Endothelial cell of umbilical vein (primary cell): ENCODE measurements around the gene RGS6. TPM values are rescaled to one million over a fixed set of nuclear protein-coding genes. Genes with fewer than 3 reads are reported as not detected.

Source experiments
- BruUV-seq: library from RNA; stranded (reverse); fragments of 400-500 nt; replicated peaks from 2 replicates; lab custom pipeline; 2021; lab: Mats Ljungman, UMichigan
- CTCF ChIA-PET: fragments of 300-600, 350-600 bp; sonication (Branson Sonifier 250); formaldehyde crosslinking; loops from one replicate; lab custom pipeline; 2021; ENCODE audit warnings: antibody characterized with exemption, inconsistent platforms; lab: Charles Lee
- POLR2A ChIA-PET: fragments of 300-600, 350-600 bp; sonication (Branson Sonifier 250); formaldehyde crosslinking; loops from one replicate; lab custom pipeline; 2021; ENCODE audit warnings: antibody characterized with exemption, inconsistent platforms; lab: Charles Lee
- DNase-seq: peaks from one replicate; pipeline ENCODE4 v3.0.0-alpha.2; 2011; ENCODE audit warnings: low read depth, low spot score
- FAIRE-seq: peaks from 2 replicates; lab custom pipeline; 2011; peaks lifted over from hg19 to GRCh38; lab: Jason Lieb, UNC
- H2AFZ ChIP-seq: 2 replicates; pipeline ENCODE4 v1.6.0; 2012; ENCODE audit warnings: low read depth, low read length, control low read depth, inconsistent platforms
- H3K27ac ChIP-seq: 2 replicates; pipeline ENCODE4 v1.5.1; 2011; ENCODE audit warnings: low read depth, mild to moderate bottlenecking, control low read depth, low read length, moderate library complexity; ENCODE audit not compliant: insufficient read depth
- H3K27me3 ChIP-seq, 2 experiments: 2 replicates each; pipeline versions ENCODE4 v1.6.0 to v1.6.1; 2011; ENCODE audit warnings: low read length in 2 of 2, mixed read lengths in 1 of 2; ENCODE audit not compliant: control insufficient read depth in 2 of 2, insufficient read depth in 2 of 2
- H3K36me3 ChIP-seq, 2 experiments: 2 replicates in 1 of 2; 3 replicates in 1 of 2; pipeline ENCODE4 v1.5.1; 2011; ENCODE audit warnings: low read length in 2 of 2, mild to moderate bottlenecking in 1 of 2, moderate library complexity in 1 of 2; ENCODE audit not compliant: control insufficient read depth in 2 of 2, insufficient read depth in 2 of 2; ENCODE audit errors: extremely low read depth in 1 of 2
- H3K4me1 ChIP-seq: 3 replicates; pipeline ENCODE4 v1.5.1; 2011; ENCODE audit warnings: mild to moderate bottlenecking, low read length; ENCODE audit not compliant: control insufficient read depth, insufficient read depth; ENCODE audit errors: extremely low read depth
- H3K4me2 ChIP-seq: 2 replicates; pipeline ENCODE4 v1.6.1; 2011; ENCODE audit warnings: low read length, control low read depth, mixed read lengths; ENCODE audit not compliant: insufficient read depth
- H3K4me3 ChIP-seq, 3 experiments: fragments of 200-600 bp in 1 of 3; sonication (generic), shearing (Covaris generic) in 1 of 3; replicated peaks in 1 of 3; 2 replicates each; pipeline ENCODE4 v1.5.1; 2011 to 2016; ENCODE audit warnings: control low read depth in 3 of 3, low read length in 3 of 3, mild to moderate bottlenecking in 2 of 3, inconsistent platforms in 1 of 3, low read depth in 1 of 3, moderate library complexity in 1 of 3; ENCODE audit not compliant: insufficient read depth in 1 of 3
- H3K79me2 ChIP-seq: 2 replicates; pipeline ENCODE4 v1.6.0; 2012; ENCODE audit warnings: low read length, inconsistent platforms; ENCODE audit not compliant: control insufficient read depth, insufficient read depth
- H3K9ac ChIP-seq: replicated peaks from 2 replicates; pipeline ENCODE3; 2011; ENCODE audit warnings: low read length, control low read depth; ENCODE audit not compliant: insufficient read depth; ENCODE audit errors: extremely low read depth
- H3K9me1 ChIP-seq: replicated peaks from 3 replicates; pipeline ENCODE4 v1.6.0; 2011; ENCODE audit warnings: mild to moderate bottlenecking, low read length; ENCODE audit not compliant: control insufficient read depth, insufficient read depth; ENCODE audit errors: extremely low read depth
- H3K9me3 ChIP-seq: replicated peaks from 2 replicates; pipeline ENCODE4 v1.5.1; 2012; ENCODE audit warnings: low read length, inconsistent platforms; ENCODE audit not compliant: control insufficient read depth, insufficient read depth
- H4K20me1 ChIP-seq: replicated peaks from 2 replicates; pipeline ENCODE3; 2011; ENCODE audit warnings: mild to moderate bottlenecking, low read length; ENCODE audit not compliant: control insufficient read depth, insufficient read depth; ENCODE audit errors: extremely low read depth
- CTCF ChIP-seq, 2 donors: IDR thresholded peaks; 1 replicate in 1 of 2; 2 replicates in 1 of 2; pipeline ENCODE4 v1.5.1; 2011; ENCODE audit warnings: low read length in 2 of 2, mild to moderate bottlenecking in 2 of 2, moderate library complexity in 2 of 2, control low read depth in 1 of 2, inconsistent platforms in 1 of 2, low read depth in 1 of 2; ENCODE audit not compliant: insufficient read depth in 1 of 2; ENCODE audit errors: extremely low read depth in 1 of 2
- EZH2 ChIP-seq: IDR thresholded peaks from 2 replicates; pipeline ENCODE4 v1.6.1; 2012; ENCODE audit warnings: borderline replicate concordance, low read depth, mild to moderate bottlenecking, moderate library complexity, low read length, inconsistent platforms; ENCODE audit not compliant: severe bottlenecking
- FOS ChIP-seq: IDR thresholded peaks from 2 replicates; pipeline ENCODE4 v1.6.1; 2011; ENCODE audit warnings: mild to moderate bottlenecking, low read length, moderate library complexity, borderline replicate concordance; ENCODE audit not compliant: insufficient read depth
- GATA2 ChIP-seq: IDR thresholded peaks from 2 replicates; pipeline ENCODE4 v1.7.0; 2011; ENCODE audit warnings: low read depth, mild to moderate bottlenecking, moderate library complexity, mixed read lengths, low read length; ENCODE audit not compliant: insufficient read length, insufficient read depth
- MAX ChIP-seq: IDR thresholded peaks from 2 replicates; pipeline ENCODE4 v1.6.1; 2011; ENCODE audit not compliant: insufficient read depth, insufficient read length
- MYC ChIP-seq: IDR thresholded peaks from one replicate; pipeline ENCODE4 v1.6.1; 2011; ENCODE audit warnings: mild to moderate bottlenecking, low read depth, low read length
- POLR2AphosphoS5 ChIP-seq: IDR thresholded peaks from 2 replicates; pipeline ENCODE4 v1.6.1; 2012; ENCODE audit warnings: low read depth, mild to moderate bottlenecking, control low read depth, low read length, moderate library complexity; ENCODE audit not compliant: insufficient read depth
- dilution Hi-C: fragments of 300-500 bp; cut with MboI; formaldehyde crosslinking; loops from one replicate; pipeline ENCODE4 v1.15.0; 2019; ENCODE audit warnings: low sequenced_read_pairs; ENCODE audit not compliant: extremely low pct_ligation_motif_present
- intact Hi-C: fragments of 100-400 bp; cut with micrococcal nuclease; formaldehyde crosslinking; loops from one replicate; pipeline ENCODE4 v1.10.0; 2022
- polyA plus RNA-seq, 4 experiments: library from polyadenylated mRNA; depleted of rRNA in 3 of 4; stranded (reverse) in 3 of 4; unstranded in 1 of 4; fragments of >200 nt; gene quantifications; 2 replicates each; pipeline versions ENCODE4 v1.2.1 to v1.2.3, GENCODE V29; 2011 to 2012; ENCODE audit warnings: missing spikeins in 1 of 4
- total RNA-seq: library from RNA; stranded (reverse); gene quantifications from 2 replicates; pipeline ENCODE4 v1.2.3, GENCODE V29; 2021

Gene RGS6
- total and polyA plus RNA-seq, 2 donors (not counting 3 experiments of a cell fraction or from before 2014, with no cell fraction given), result not detected

GRCh38 chr14:72588521-72588920 is 656.3 kb downstream of the RGS6 start:
- Histone ChIP-seq H3K79me2 (no peaks in the 10 kb centered on the region), H3K9ac (no peak overlapping the region), H3K27me3 (peaks cover 2 to 15% of the 10 kb centered on the region in 2 experiments), H3K27ac (no peak overlapping the region), H2AFZ (no peak overlapping the region), H3K9me3 (no peaks in the 10 kb centered on the region), H4K20me1 (no peaks in the 10 kb centered on the region), H3K9me1 (no peaks in the 10 kb centered on the region), H3K36me3 (no peaks in the 10 kb centered on the region), H3K4me1 (no peaks in the 10 kb centered on the region), H3K4me3 (no peak overlapping the region), H3K4me2 (no peak overlapping the region)
- CTCF ChIA-PET, result interaction anchor here (1.0 kb wide), 1 partner anchor 74 kb away, joined by 4 read pairs; no protein-coding TSS in a partner anchor
- DNase-seq (no peak), FAIRE-seq (no peak)
- dilution Hi-C loops (no loop called here), intact Hi-C loops (no loop called here)
- no peak for TF ChIP-seq MYC
- TF ChIP-seq MAX, result no peak
- no peak for TF ChIP-seq FOS
- TF ChIP-seq CTCF (IDR thresholded peaks at IDR 0.05; ENCODE audit: extremely low read depth in 1 of 2, insufficient read depth in 1 of 2, low read depth in 1 of 2, low read length in 2 of 2), result no peak
- no peak for TF ChIP-seq EZH2
- no peak for TF ChIP-seq POLR2AphosphoS5
- TF ChIP-seq GATA2, result no peak
- no TSS peak for BruUV-seq
- POLR2A ChIA-PET, result no interaction called here
